ENCODE results near the gene SLC39A5.

The SLC39A5 gene

GRCh38 chr12:56213878-56214277 is 16.0 kb upstream of the SLC39A5 start:
- no peak for DNase-seq (ENCODE audit: low read depth in 2 of 2)

GRCh38 chr12:56216461-56216860 is 13.4 kb upstream of the SLC39A5 start:
- no peak for DNase-seq (ENCODE audit: low read depth in 2 of 2)

- DNase-seq (ENCODE audit: low read depth in 2 of 2) = no peak
These were observed 10.0 kb upstream of the SLC39A5 start for GRCh38 chr12:56219840-56220239.

GRCh38 chr12:56220611-56221231 is 9.1 kb upstream of the SLC39A5 start:
- no peak for DNase-seq (ENCODE audit: low read depth in 2 of 2)

GRCh38 chr12:56221232-56221756 is 8.6 kb upstream of the SLC39A5 start:
- DNase-seq (ENCODE audit: low read depth in 2 of 2) = no peak

- DNase-seq (ENCODE audit: low read depth in 2 of 2) = peak; percentile 89
These were observed 7.9 kb upstream of the SLC39A5 start, which contains the start of gene RNF41 for GRCh38 chr12:56221757-56222530. Gene RNF41, minus strand, starts transcription at chr12:56221922. Its CDS starts 7,875 bp downstream, at chr12:56214047.

- DNase-seq (ENCODE audit: low read depth in 2 of 2) = no peak
These were observed 7.3 kb upstream of the SLC39A5 start for GRCh38 chr12:56222531-56222895.

- DNase-seq (ENCODE audit: low read depth in 2 of 2) = no peak
These were observed 6.2 kb upstream of the SLC39A5 start for GRCh38 chr12:56223571-56224101.

GRCh38 chr12:56224102-56224701 is 5.6 kb upstream of the SLC39A5 start, which contains the start of gene NABP2:
Gene NABP2, plus strand, starts transcription at chr12:56224342. Its CDS starts 515 bp downstream, at chr12:56224857.
- DNase-seq (ENCODE audit: low read depth in 2 of 2) = peak; percentile 91 to 96

- DNase-seq (ENCODE audit: low read depth in 2 of 2) = no peak
These were observed 4.9 kb upstream of the SLC39A5 start for GRCh38 chr12:56224954-56225353.

GRCh38 chr12:56229082-56229481 is 769 bp upstream of the SLC39A5 start:
- no peak for DNase-seq (ENCODE audit: low read depth in 2 of 2)

GRCh38 chr12:56230432-56231183 is 757 bp downstream of the SLC39A5 start:
- DNase-seq (ENCODE audit: low read depth in 2 of 2) = no peak

- DNase-seq (ENCODE audit: low read depth in 2 of 2) = no peak
These were observed 1.3 kb downstream of the SLC39A5 start for GRCh38 chr12:56231184-56231582.

GRCh38 chr12:56234746-56235436 is 5.0 kb downstream of the SLC39A5 start:
- DNase-seq (ENCODE audit: low read depth in 2 of 2) = no peak

GRCh38 chr12:56236091-56236490 is 6.2 kb downstream of the SLC39A5 start:
- no peak for DNase-seq (ENCODE audit: low read depth in 2 of 2)

- no peak for DNase-seq (ENCODE audit: low read depth in 2 of 2)
These were observed 7.1 kb downstream of the SLC39A5 start for GRCh38 chr12:56236985-56237384.

GRCh38 chr12:56237552-56237951 is 7.7 kb downstream of the SLC39A5 start:
- no peak for DNase-seq (ENCODE audit: low read depth in 2 of 2)

GRCh38 chr12:56241424-56242303 is 11.8 kb downstream of the SLC39A5 start:
- DNase-seq (ENCODE audit: low read depth in 2 of 2) = no peak

GRCh38 chr12:56242986-56243385 is 13.1 kb downstream of the SLC39A5 start:
- no peak for DNase-seq (ENCODE audit: low read depth in 2 of 2)

- no peak for DNase-seq (ENCODE audit: low read depth in 2 of 2)
These were observed 13.9 kb downstream of the SLC39A5 start for GRCh38 chr12:56243731-56244181.
